ENCODE measurements around the gene MBOAT1. TPM values are rescaled to one million over a fixed set of nuclear protein-coding genes. Genes with fewer than 3 reads are reported as not detected.
"Not testable (repeated sequence)": the region's sequence is repeated elsewhere in the genome, so short reads cannot be mapped to it uniquely, and the experiment has no call there.

Gene MBOAT1
- total RNA-seq, 1 donor from 2014 or later: 1.1 TPM

DNA sequence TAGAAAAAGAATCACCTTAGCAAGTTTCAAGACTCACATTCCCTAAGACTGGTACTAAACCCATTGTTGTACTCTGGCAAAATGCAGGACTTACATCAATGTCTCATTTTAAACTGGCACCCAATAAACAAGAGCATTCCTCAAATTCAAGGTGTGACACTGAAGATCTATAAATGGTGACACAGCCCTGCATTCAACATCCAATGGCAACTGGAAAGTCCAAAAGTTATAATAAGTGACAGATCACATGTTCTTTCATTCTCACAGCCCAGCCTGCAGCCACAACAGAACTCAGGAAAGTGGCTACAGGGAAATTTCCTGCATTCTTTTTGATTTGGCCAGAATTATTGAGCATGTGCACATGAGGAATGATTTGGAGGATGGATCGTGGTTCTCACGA is 57.5 kb downstream of the MBOAT1 start:
- Mint-ChIP-seq H3K9me3 (ENCODE audit: low read depth) (no peaks in the 10 kb centered on the region), H3K27ac (ENCODE audit: unreplicated experiment) (no peak overlapping the region), H3K36me3 (ENCODE audit: low read depth) (no peaks in the 10 kb centered on the region), H3K4me1 (ENCODE audit: low read depth) (no peaks in the 10 kb centered on the region), H3K27me3 (ENCODE audit: low read depth) (no peaks in the 10 kb centered on the region), H3K4me3 (ENCODE audit: unreplicated experiment) (no peak overlapping the region)
- no peak for TF ChIP-seq CTCF (IDR thresholded peaks at IDR 0.05)
- DNase-seq (ENCODE audit: low spot score): no peak

GRCh38 chr6:20153194-20153593 is 59.1 kb downstream of the MBOAT1 start:
- Mint-ChIP-seq H3K4me3 (ENCODE audit: unreplicated experiment) (no peak overlapping the region), H3K9me3 (ENCODE audit: low read depth) (no peaks in the 10 kb centered on the region), H3K27ac (ENCODE audit: unreplicated experiment) (no peak overlapping the region), H3K4me1 (ENCODE audit: low read depth) (no peaks in the 10 kb centered on the region), H3K36me3 (ENCODE audit: low read depth) (no peaks in the 10 kb centered on the region), H3K27me3 (ENCODE audit: low read depth) (no peaks in the 10 kb centered on the region)
- TF ChIP-seq CTCF (IDR thresholded peaks at IDR 0.05): no peak
- DNase-seq (ENCODE audit: low spot score): no peak

DNA sequence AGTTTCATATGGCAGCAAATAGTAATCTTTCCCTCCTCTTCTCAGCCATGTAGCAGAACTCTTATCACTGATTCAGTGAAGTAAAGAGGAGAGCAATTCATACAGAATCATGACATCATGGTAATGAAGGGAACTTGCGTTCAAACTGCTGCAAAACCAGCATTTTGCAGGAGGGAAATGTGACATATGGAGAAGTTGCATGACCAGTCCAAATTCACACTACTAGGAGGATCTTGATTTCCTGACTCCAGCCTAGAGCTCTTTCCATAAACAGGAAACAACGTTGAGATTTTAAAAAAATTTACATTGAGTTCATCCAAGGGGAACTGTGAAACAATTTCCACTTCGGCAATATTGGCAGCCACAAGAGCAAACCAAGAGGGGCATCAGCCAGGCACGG is 63.8 kb downstream of the MBOAT1 start:
- Mint-ChIP-seq H3K36me3 (ENCODE audit: low read depth) (no peaks in the 10 kb centered on the region), H3K4me3 (ENCODE audit: unreplicated experiment) (no peak overlapping the region), H3K27me3 (ENCODE audit: low read depth) (no peaks in the 10 kb centered on the region), H3K4me1 (ENCODE audit: low read depth) (no peaks in the 10 kb centered on the region), H3K27ac (ENCODE audit: unreplicated experiment) (no peak overlapping the region), H3K9me3 (ENCODE audit: low read depth) (no peaks in the 10 kb centered on the region)
- no peak for TF ChIP-seq CTCF (IDR thresholded peaks at IDR 0.05)
- DNase-seq (ENCODE audit: low spot score): no peak

DNA sequence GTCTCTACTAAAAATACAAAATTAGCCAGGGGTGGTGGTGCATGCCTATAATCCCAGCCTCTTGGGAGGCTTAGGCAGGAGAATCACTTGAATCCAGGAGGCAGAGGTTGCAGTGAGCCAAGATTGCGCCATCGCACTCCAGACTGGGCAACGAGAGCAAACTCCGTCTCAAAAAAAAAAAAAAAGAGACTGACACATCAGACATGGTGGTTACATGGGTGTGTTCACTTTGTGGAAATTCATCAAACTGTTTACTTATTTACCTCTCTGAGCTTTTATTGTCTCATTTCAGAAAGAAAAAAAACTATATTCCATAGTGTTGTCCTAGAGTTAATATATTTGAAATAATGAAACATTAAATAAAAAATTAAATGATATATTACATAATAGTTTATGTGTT is 64.8 kb downstream of the MBOAT1 start:
- Mint-ChIP-seq H3K4me1 (ENCODE audit: low read depth) (no peaks in the 10 kb centered on the region), H3K27ac (ENCODE audit: unreplicated experiment) (no peak overlapping the region), H3K9me3 (ENCODE audit: low read depth) (no peaks in the 10 kb centered on the region), H3K36me3 (ENCODE audit: low read depth) (no peaks in the 10 kb centered on the region), H3K4me3 (ENCODE audit: unreplicated experiment) (no peak overlapping the region), H3K27me3 (ENCODE audit: low read depth) (no peaks in the 10 kb centered on the region)
- DNase-seq (ENCODE audit: low spot score): no peak
- no peak for TF ChIP-seq CTCF (IDR thresholded peaks at IDR 0.05)

DNA sequence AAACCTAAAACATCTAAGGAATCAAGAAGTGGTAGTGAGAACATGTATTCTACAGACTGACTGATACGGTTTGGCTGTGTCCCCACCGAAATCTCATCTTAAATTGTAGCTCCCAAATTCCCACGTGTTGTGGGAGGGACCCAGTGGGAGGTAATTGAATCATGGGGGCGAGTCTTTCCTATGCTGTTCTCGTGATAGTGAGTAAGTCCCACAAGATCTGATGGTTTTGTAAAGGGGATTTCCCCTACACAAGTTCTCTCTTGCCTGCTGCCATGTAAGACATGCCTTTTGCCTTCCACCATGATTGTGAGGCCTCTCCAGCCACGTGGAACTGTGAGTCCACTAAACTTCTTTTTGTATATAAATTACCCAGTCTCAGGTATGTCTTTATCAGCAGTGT is 65.4 kb downstream of the MBOAT1 start:
- not testable (repeated sequence) for H3K4me1 Mint-ChIP-seq (ENCODE audit: low read depth); H3K4me3 Mint-ChIP-seq (ENCODE audit: unreplicated experiment); H3K27ac Mint-ChIP-seq (ENCODE audit: unreplicated experiment); H3K36me3 Mint-ChIP-seq (ENCODE audit: low read depth); H3K9me3 Mint-ChIP-seq (ENCODE audit: low read depth); DNase-seq (ENCODE audit: low spot score); H3K27me3 Mint-ChIP-seq (ENCODE audit: low read depth)

DNA sequence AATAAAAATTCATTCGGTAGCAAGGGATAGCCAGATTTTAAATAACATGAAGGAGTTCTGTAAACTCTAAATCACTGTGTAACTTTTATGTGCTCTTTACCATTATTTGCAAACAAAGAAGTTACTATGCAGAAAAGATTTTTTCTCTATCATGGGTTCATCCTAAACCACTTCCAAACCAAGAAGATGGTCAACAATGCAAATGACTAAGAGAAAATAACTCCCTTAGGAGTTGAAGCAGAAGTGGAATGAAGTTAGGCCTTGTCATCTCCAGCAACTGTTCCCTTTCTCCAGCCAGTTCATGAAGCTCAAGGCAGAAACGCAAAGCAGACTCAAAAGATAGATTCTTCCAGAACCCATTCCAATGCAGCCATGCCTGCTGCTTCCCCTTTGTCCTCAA is 66.0 kb downstream of the MBOAT1 start:
- no peaks in the 10 kb centered on the region for H3K4me1 Mint-ChIP-seq (ENCODE audit: low read depth)
- no peak overlapping the region for H3K27ac Mint-ChIP-seq (ENCODE audit: unreplicated experiment)
- H3K36me3 Mint-ChIP-seq (ENCODE audit: low read depth): no peaks in the 10 kb centered on the region
- no peaks in the 10 kb centered on the region for H3K9me3 Mint-ChIP-seq (ENCODE audit: low read depth)
- no peaks in the 10 kb centered on the region for H3K27me3 Mint-ChIP-seq (ENCODE audit: low read depth)
- H3K4me3 Mint-ChIP-seq (ENCODE audit: unreplicated experiment): no peak overlapping the region
- no peak for DNase-seq (ENCODE audit: low spot score)
- no peak for TF ChIP-seq CTCF (IDR thresholded peaks at IDR 0.05)
